ENCODE measurements around the gene CERS2. TPM values are rescaled to one million over a fixed set of nuclear protein-coding genes. Genes with fewer than 3 reads are reported as not detected.
A peak's percentile ranks its signal among the peaks of the same experiment; 100 is the strongest.

The CERS2 gene
- polyA plus RNA-seq, 1 experiment, result 202 TPM

DNA sequence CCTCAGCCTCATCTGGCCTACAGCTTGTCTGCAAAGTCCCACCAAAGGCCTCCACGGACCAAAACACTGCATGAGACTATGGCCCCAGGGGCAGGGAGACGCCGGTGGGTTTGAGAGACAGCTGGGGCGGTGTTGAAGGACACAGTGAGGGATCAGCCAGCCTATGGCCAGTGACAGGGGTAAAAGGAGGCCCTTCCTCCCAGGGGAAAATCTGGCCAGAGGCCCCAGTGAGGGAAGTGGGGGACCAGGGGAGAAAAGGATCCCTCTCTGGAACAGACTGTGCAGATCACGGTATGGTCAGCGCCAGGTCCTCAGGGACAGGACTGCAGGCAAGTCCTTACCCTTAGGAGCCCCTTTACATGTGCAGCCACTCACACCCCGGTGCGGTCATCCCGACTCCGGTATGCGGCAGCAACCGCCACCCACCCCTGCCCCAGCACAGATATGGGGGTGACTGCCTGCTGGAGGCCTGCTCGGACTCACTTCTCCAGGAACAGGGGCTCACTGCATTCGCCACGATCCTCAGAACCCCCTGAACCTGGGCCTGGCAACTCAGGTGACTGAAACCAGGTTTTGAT is 1.3 kb downstream of the CERS2 start:
- ChIA-PET CTCF (interaction anchor here (1.3 to 16.5 kb wide), 3 partner anchors 23 to 414 kb away, joined by 3 to 217 read pairs (median 4); no protein-coding TSS in a partner anchor), POLR2A (no interaction called here)
- TF ChIP-seq, protein P1, sequence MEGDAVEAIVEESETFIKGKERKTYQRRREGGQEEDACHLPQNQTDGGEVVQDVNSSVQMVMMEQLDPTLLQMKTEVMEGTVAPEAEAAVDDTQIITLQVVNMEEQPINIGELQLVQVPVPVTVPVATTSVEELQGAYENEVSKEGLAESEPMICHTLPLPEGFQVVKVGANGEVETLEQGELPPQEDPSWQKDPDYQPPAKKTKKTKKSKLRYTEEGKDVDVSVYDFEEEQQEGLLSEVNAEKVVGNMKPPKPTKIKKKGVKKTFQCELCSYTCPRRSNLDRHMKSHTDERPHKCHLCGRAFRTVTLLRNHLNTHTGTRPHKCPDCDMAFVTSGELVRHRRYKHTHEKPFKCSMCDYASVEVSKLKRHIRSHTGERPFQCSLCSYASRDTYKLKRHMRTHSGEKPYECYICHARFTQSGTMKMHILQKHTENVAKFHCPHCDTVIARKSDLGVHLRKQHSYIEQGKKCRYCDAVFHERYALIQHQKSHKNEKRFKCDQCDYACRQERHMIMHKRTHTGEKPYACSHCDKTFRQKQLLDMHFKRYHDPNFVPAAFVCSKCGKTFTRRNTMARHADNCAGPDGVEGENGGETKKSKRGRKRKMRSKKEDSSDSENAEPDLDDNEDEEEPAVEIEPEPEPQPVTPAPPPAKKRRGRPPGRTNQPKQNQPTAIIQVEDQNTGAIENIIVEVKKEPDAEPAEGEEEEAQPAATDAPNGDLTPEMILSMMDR (IDR thresholded peaks at IDR 0.05; ENCODE audit: insufficient read depth, low read depth, low read length), result no peak
- H3K36me3 ChIP-seq (ENCODE audit: control insufficient read depth, insufficient read depth, low read length), result peaks cover 3% of the 10 kb centered on the region
- H3K27me3 ChIP-seq (ENCODE audit: control insufficient read depth, insufficient read depth, low read length), result no peaks in the 10 kb centered on the region
- H3K4me3 ChIP-seq (ENCODE audit: low read depth, low read length), result peak overlapping the region; percentile 87
- DNase-seq (ENCODE audit: low read depth), result no peak

DNA sequence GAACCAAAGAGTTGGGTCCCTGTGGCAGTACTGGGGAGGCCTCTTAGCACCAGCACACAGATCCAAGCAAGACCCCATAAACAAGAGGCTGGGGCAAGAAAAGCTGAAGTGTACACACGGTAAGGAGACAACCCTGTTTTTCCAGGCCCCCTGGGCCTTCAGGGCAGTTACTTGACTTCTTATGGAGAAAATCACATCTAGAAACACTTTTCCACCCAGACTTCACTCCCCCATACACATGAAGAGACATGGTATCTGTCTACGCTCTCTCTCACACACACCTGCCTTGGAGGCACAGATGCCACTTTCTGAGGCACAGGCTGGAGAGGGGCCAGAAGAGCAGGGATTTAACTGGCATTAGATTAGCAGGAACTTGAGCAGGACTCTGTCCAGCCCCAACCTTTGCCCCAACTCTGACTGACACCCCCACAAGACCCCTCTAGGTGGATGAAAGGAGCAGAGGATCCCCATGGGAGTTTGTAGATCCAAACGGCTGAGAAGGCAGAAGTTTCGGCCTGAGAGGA is 2.2 kb downstream of the CERS2 start:
- Histone ChIP-seq H3K36me3 (ENCODE audit: control insufficient read depth, insufficient read depth, low read length) (peaks cover 12% of the 10 kb centered on the region), H3K27me3 (ENCODE audit: control insufficient read depth, insufficient read depth, low read length) (no peaks in the 10 kb centered on the region), H3K4me3 (ENCODE audit: low read depth, low read length) (peak overlapping the region; percentile 1; the same call in 1 of the 2 replicates)
- POLR2A ChIA-PET, result no interaction called here
- TF ChIP-seq, protein P1 (IDR thresholded peaks at IDR 0.05; ENCODE audit: insufficient read depth, low read depth, low read length), result no peak
- DNase-seq (ENCODE audit: low read depth), result no peak
- CTCF ChIA-PET, result interaction anchor here (1.0 to 16.5 kb wide), 2 partner anchors 18 to 24 kb away, joined by 3 to 217 read pairs; no protein-coding TSS in a partner anchor

DNA sequence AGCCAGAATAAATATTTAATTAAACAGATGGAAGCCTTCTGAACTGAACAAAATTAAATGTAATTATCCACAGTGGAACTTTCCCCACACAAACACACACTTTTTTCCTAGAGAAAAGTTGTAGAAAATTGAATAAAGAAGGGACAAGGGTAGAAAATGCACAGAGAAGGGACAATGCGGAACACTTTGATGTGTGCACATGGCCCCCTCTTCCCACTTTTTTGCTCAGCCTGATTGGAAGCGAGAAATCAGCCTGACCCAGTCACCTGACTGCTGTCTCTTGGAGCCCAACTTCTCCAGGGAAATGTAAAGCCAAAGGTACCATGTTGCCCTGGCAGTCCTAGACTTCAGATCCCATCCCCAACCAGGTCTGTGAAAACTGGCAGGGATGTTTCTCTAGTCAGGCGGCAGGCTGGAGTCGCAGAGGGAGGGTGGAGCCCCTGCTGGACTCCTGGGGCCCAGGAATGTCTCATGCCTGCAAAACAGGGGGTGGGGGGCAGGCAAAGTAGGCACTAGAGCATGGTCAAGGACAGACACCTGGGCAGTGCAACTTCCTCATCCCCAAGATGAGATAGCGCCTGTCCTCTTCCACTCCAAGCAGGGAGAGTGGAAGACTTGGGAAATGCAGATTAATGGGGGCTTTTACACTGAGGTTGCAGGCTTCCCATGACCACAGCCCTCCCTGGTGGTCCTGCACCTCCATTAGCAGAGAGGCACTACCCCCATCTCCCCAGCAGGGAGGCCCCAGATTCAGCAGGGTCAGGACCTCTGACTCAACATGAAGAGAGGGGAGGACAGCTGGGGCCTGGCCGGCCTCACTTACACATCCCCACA is 2.8 kb downstream of the CERS2 start:
- POLR2A ChIA-PET, result no interaction called here
- TF ChIP-seq, protein P1 (IDR thresholded peaks at IDR 0.05; ENCODE audit: insufficient read depth, low read depth, low read length), result 0 out of 2 replicates have a peak, but pooled peaks have one; percentile 7
- no peaks in the 10 kb centered on the region for H3K27me3 ChIP-seq (ENCODE audit: control insufficient read depth, insufficient read depth, low read length)
- no peak for DNase-seq (ENCODE audit: low read depth)
- CTCF ChIA-PET, result interaction anchor here (0.8 to 16.5 kb wide), 7 partner anchors 8 to 33 kb away, joined by 3 to 217 read pairs (median 4); partner anchors contain the start of gene ANXA9
- no peak overlapping the region for H3K4me3 ChIP-seq (ENCODE audit: low read depth, low read length)
- H3K36me3 ChIP-seq (ENCODE audit: control insufficient read depth, insufficient read depth, low read length), result peaks cover 17% of the 10 kb centered on the region

DNA sequence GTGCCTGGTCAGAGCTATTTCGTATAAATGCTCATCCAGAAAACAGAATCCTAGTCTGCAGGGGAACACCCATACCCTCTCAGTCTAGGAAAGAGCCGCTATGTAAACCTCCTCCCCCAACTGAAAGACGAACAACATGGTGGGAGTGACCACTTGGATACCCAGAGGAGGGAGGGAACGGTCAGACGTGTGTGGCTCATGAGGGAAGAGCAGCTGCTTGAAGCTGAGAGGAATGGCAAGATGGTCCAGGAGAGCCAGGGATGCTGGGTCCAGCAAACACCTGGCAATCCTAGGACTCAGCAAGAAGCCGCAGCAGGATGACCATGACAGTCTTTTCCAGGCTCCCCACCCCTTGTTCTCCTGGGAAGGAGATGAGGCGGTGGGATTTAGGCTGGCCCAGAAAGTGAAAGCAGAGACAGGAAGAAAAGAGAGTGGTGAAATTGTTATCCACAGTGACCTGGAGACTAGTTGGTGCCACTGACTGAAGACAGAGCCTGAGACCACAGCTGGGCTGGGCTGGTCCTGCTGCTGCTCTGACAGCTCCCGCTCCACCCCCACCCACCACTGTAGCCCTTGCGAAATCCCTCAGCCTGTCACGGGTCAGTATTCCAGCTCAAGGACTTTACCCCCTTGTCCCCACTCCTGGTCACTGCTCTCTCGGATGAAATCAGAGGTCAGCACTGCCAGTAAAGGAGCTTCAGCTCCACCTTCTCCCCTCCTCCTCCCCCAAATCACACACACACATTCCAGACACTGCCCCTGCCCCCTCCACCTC is 3.6 kb downstream of the CERS2 start:
- Histone ChIP-seq H3K4me3 (ENCODE audit: low read depth, low read length) (no peak overlapping the region), H3K27me3 (ENCODE audit: control insufficient read depth, insufficient read depth, low read length) (no peaks in the 10 kb centered on the region), H3K36me3 (ENCODE audit: control insufficient read depth, insufficient read depth, low read length) (peaks cover 23% of the 10 kb centered on the region)
- ChIA-PET POLR2A (interaction anchor here (0.5 to 0.6 kb wide), 2 partner anchors 23 to 73 kb away, joined by 5 to 9 read pairs; no protein-coding TSS in a partner anchor), CTCF (interaction anchor here (0.6 to 3.3 kb wide), 7 partner anchors 9 to 102 kb away, joined by 3 to 13 read pairs (median 4); partner anchors contain the start of gene ANXA9)
- no peak for DNase-seq (ENCODE audit: low read depth)
- TF ChIP-seq, protein P1 (IDR thresholded peaks at IDR 0.05; ENCODE audit: insufficient read depth, low read depth, low read length), result no peak
